GM18508 (cell line): Measurements from ENCODE around the gene SMIM24.

Experiments used
- ATAC-seq: cut with Tn5 transposase; IDR thresholded peaks from one replicate; pipeline ENCODE4 v1.9.1; 2021; ENCODE audit warnings: moderate number of reproducible peaks; ENCODE audit not compliant: insufficient read depth, unreplicated experiment

The SMIM24 gene

DNA sequence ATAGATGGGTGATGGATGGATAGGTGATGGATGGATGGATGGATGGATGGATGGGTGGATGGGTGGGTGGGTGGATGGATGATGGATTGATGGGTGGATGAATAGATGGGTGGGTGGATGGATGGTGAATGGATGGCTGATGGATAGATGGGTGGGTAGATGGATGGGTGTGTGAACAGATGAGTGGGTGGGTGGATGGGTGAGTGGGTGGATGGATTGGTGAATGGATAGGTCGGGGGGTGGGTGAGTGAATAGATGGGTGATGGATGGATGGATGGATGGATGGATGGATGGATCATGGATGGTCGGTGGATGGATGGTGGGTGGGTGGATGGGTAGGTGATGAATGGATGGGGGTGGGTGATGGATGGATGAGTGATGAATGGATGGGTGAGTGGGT is 3.5 kb downstream of the SMIM24 start:
- no peak for ATAC-seq

DNA sequence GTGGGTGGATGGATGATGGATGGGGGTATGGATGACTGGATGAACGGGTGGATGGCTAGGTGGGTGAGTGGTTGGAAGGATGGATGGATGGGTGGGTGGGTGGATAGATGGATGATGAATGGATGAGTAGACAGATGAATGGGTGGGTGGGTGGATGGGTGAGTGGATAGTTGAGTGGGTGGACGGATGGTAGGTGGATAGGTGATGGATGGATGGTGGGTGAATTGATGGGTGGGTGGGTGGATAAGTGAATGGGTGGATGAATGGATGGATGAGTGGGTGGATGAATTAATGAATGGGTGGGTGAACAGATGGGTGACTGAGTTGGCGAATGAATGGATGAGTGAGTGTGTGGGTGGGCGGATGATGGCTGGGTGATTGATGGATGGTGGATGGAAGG is 4.9 kb downstream of the SMIM24 start:
- ATAC-seq, result no peak

GRCh38 chr19:3474614-3475013 is 5.7 kb downstream of the SMIM24 start:
- ATAC-seq, result no peak

GRCh38 chr19:3474010-3474409 is 6.3 kb downstream of the SMIM24 start:
- ATAC-seq, result no peak

DNA sequence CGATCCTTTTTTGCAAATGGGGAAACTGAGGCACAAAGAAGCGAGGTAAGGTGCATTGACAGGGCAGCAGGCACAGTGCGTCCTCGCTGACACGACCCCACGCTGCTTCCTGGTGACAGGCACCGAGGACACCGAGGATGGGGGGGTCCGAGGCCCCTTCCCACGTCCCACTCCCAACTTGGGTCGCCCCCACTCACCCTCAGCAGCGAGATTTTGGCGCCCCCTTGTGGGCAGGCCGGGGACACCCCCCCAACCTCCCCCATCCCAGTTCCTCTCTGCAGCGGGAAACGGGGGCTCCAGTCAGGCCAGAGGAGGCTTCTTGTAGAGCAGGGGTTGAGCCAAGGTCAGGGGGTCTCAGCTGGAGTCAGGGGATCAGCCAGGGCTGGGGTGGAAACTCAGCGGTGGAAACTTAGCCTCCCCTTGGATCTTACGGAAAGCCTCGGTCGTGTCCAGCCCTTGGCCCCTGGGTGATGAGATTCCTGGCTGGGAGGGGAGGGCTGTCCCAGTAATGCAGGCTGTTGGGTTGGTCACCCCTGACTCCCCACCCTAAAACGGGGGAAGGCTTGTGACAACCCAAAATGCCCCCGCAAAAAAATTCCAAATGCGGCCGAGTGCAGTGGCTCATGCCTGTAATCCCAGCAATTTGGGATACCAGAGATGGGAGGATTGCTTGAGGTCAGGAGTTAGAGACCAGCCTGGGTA is 8.2 kb downstream of the SMIM24 start:
- ATAC-seq, result no peak

DNA sequence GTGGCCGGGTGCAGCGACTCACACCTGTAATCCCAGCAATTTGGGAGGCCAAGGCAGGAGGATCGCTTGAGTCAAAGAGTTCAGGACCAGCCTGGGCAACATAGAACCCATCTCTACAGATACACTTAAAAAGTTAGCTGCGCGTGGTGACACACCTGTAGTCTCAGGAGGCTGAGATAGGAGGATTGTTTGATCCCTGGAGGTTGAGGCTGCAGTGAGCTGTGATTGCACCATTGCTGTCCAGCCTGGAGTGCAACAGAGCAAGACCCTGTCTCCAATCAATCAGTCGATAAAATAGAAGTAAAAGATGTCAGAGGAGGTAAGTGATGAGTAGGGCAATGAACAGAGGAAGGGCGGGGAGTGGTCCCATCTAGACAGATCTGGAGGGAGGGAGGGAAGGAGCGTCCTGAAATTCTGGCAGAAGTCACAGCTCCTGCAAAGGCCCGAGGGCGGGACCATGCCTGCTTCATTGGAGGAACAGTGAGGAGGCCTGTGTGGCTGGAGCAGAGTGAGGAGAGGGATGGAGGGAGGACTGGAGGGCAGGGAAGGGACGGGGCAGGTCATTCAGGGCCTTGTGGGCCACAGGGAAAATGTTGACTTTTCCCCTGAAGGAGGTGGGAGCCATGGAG is 9.7 kb downstream of the SMIM24 start:
- no peak for ATAC-seq

DNA sequence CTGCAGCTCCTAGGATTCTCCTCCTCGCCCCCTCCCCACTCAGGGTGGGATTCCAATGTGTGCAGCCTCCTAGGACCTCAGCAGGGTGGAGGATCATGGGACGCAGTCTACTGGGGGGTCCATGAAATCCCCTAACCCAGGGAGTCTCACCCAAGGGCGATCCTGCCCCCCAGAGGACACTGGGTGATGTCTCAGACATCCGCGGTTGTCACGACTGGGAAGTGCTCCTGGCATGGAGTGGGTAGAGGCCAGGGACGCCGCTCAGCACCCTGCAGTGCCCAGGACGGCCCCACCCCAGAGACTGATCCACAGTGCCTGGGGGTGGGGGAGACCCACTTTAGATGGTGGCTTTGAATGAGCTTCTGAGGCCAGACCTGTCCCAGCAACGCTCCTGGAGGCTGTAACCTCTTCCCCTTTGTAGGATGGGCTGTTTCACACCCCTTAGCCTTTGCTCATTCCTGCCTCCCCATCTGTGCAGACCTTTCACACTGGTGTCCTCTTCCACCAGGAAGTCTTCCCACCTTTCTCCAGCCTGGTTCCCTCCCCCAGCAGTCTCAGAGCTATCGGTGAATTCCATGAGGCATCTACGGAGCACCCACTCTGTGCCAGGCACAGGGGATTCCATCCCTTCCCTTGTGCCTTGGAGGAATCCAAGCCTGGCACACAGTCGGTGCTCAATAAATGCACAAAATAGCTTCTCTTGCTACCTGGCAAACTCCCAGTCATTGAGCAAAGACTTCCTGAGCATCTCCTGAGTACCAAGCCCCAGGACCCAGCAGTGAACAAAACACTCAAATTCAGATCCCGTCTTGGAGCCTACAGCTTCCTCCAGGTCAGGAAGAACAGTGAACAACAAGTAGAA is 10.5 kb downstream of the SMIM24 start:
- ATAC-seq, result no peak

DNA sequence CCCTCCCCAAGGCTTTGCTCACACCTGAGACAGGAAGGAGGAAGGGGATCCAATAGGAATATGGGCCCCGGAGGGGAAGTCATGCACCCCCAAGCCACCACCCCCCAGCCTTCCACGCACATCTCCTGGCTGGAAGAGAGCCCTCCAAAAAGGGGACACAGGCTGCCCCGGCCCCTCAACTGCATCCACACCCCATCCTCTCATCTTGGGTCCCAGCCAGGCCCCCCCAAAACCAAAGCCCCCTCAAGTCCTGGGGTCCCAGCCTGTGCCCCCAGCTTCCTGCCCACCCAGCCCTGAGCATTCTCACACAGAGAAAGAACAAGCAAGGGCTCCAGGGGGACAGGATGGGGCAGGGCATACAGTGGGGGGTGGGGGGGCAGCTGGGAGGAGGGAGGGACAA is 12.1 kb downstream of the SMIM24 start:
- no peak for ATAC-seq

DNA sequence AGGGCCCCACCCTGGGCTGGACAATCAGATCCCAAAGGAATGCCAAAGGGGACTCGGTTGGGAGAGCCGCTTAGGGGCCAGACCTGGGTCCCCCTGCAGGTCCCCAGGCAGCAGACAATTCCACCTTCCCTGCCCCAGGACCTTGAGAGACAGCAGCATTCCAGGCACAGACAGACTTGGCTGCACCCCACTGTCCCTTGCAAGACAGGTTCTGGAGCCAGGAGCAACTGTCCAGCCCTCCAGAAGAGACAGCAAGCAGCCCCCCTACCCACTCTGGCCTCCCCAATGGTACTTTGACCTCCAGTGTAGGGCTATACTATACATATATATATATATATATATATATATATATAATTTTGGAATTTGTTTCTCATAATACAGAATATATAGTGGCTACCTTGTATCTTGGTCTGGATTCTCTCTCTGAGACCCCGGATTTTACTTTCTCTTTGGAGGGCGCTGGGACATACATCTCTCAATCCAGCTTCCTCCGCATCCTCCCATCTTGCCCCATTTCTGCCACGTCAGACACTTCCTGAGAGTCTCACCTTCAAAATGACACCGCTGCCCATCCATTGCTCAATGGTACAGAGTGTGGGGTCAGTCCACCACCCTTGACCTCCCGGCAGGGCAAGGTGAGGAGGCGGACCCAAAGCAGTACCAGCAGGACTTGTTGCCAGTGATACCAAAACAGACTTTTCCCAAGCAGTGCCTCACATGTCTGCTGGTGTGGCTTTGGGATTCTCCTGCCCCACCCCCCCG is 12.7 kb downstream of the SMIM24 start:
- ATAC-seq, result no peak

- ATAC-seq, result no peak
Measured at GRCh38 chr19:3466635-3467034, 13.7 kb downstream of the SMIM24 start.

GRCh38 chr19:3465552-3465951 is 14.8 kb downstream of the SMIM24 start:
- ATAC-seq, result no peak

DNA sequence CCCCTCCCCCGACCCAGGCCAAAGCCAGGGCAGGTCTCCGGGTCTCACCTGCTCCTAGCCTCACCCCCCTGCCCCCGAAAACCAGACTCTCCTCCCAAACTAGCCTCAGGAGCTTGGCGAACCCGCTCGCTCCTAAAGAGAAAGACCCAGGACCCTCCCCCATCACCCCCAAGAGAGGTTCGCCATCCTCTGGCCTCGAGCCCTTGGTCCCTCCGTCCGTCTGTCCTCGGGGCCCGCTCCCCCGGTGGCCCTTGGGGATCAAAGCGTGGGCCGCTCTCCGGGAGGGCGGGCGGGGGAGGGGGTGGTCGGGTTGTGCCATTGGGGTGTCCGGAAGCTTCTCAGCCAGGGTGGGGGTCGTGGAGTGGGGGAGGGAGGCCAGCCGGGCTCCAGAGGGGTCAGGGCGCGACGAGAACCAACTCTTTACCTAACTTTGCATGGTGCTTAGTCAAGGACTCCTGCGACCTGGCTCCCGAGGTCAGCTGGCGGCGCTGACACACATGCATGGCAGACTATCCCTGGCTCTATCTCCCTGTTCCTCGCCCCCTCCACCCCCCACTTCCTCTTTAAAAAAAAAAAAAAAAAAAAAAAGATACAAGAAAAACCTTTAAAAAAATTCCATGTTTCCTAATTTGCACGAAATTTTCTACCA is 15.6 kb downstream of the SMIM24 start:
- ATAC-seq, result no peak

GRCh38 chr19:3463714-3464586 is 16.4 kb downstream of the SMIM24 start:
- ATAC-seq, result no peak

DNA sequence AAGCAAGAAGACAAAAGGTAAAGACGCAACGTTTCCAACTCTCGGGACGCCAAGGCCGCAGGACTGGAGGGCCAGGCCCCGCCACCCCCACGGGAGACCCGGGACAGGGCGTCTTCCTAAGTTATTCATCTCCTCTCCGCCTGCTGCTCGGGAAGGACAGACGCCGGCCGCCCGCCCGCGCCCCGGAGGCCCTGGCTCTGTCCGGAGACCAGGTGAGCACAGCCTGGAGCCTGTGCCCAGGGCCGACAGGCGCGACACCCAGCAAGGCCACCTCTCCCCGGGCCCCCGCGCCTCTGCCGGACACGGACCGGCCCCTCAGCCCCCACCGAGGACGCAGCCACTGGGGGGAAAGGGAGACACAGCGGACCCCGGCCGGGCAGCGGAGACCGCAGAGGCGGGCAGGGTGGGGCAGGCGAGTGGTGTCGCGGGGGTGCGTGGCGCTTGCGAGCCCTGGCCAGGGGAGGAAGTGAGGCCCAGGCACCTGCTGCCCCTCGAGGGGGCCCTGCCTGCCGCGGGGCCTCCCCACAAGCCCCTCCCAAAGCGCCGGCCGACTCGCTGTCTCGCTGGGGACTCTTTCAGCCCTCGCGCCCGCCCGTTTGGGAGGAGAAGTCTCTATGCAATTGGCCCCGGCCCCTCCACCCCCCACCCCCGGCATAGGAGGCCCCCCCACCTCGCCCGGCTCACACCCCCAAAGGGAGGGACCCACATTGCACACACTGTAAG is 17.2 kb downstream of the SMIM24 start:
- ATAC-seq, result no peak

DNA sequence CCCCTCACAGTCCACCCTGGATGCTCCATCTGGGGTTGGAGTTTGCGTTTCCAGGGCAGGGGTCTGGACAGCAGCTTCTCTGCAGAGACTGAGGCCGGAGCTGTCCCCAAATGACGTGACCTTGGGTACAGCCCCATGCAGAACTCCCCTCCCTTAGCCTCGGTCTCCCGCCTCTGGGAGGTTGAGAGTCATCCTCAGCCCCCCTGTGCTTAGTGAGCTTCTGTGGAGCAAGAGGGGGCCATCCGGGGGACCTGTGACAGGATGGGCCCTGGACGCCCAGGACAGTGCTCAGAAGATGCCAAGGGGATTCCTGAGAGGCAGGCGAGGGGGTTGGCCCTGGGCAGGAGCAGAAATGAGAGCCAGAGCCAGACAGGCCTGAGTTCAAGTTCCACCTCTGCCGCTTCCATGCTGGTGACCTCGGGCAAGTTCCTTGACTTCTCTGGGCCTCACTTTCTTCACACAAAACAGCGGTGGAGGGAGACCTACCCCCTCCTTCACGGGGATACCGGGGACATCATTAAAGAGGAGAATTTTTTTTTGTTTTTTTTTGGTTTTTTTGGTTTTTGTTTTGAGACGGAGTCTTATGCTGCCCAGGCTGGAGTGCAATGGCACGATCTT is 20.3 kb downstream of the SMIM24 start:
- ATAC-seq, result no peak

- ATAC-seq, result no peak
Measured at GRCh38 chr19:3459089-3459881, 21.0 kb downstream of the SMIM24 start.
